Fibroblast of lung (primary cell): ENCODE results near the gene KIF25.

Experiments used
- EZH2 ChIP-seq: IDR thresholded peaks from 2 replicates; pipeline ENCODE4 v1.5.1; 2012; ENCODE audit warnings: low read length, control low read depth, mild to moderate bottlenecking; ENCODE audit errors: missing control alignments
- TF ChIP-seq, protein P1 (sequence below), 2 donors: IDR thresholded peaks in 1 of 2; conservative IDR thresholded peaks in 1 of 2; 1 replicate in 1 of 2; 2 replicates in 1 of 2; pipeline ENCODE4 v1.5.1; 2011 to 2012; ENCODE audit warnings: low read length in 2 of 2, control low read depth in 1 of 2, inconsistent platforms in 1 of 2, low read depth in 1 of 2, mild to moderate bottlenecking in 1 of 2

DNA sequence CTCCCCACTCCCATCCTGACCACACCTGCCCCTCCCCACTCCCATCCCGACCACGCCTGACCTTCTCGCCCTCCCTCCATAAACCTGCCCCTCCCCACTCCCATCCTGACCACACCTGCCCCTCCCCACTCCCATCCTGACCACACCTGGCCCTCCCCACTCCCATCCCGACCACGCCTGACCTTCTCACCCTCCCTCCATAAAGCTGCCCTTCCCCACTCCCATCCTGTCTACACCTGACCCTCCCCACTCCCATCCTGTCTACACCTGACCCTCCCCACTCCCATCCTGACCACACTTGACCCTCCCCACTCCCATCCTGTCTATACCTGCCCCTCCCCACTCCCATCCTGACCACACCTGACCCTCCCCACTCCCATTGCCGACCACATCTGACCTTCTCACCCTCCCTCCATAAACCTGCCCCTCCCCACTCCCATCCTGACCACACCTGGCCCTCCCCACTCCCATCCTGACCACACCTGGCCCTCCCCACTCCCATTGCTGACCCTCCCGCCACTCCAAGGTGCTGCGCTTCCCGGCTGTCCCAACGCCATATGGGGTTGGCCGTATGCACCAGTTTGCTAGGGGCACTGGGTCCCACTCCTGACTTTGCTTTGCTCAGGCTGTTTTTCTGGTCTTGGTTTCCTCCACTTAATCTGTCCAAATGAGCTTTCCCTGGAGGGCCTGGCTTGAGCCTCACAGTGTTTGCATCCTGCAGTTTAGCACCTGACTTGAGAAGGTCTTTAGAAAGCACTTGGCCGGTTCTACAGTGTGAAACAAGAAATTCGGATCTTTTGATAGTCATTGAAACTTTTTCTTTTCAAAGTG, 2.9 kb downstream of the KIF25 start:
- no peak for TF ChIP-seq EZH2
- TF ChIP-seq, protein P1, sequence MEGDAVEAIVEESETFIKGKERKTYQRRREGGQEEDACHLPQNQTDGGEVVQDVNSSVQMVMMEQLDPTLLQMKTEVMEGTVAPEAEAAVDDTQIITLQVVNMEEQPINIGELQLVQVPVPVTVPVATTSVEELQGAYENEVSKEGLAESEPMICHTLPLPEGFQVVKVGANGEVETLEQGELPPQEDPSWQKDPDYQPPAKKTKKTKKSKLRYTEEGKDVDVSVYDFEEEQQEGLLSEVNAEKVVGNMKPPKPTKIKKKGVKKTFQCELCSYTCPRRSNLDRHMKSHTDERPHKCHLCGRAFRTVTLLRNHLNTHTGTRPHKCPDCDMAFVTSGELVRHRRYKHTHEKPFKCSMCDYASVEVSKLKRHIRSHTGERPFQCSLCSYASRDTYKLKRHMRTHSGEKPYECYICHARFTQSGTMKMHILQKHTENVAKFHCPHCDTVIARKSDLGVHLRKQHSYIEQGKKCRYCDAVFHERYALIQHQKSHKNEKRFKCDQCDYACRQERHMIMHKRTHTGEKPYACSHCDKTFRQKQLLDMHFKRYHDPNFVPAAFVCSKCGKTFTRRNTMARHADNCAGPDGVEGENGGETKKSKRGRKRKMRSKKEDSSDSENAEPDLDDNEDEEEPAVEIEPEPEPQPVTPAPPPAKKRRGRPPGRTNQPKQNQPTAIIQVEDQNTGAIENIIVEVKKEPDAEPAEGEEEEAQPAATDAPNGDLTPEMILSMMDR (conservative IDR thresholded peaks at IDR 0.05 in 1 of 2, IDR thresholded peaks at IDR 0.05 in 1 of 2; ENCODE audit: low read depth in 1 of 2, low read length in 2 of 2), result no peak
